HEK293 (cell line): ENCODE results near the gene RIPK3.
A peak's percentile ranks its signal among the peaks of the same experiment; 100 is the strongest.

Source experiments
- CTCF ChIA-PET: fragments of 350-600 bp; formaldehyde crosslinking; extraction: SDS; loops from one replicate; lab custom pipeline; 2021; ENCODE audit warnings: antibody characterized with exemption; lab: Yijun Ruan, JAX
- POLR2A ChIA-PET: fragments of 300-600 bp; formaldehyde crosslinking; extraction: SDS; loops from one replicate; lab custom pipeline; 2020; ENCODE audit warnings: antibody characterized with exemption, inconsistent platforms; lab: Yijun Ruan, JAX
- H3K27ac ChIP-seq: fragments of 200-500 bp; sonication (Bioruptor generic); 2 replicates; pipeline ENCODE4 v1.5.1; 2014; ENCODE audit warnings: low read depth, low read length, control low read depth, inconsistent platforms; ENCODE audit errors: extremely low read depth
- H3K36me3 ChIP-seq, 2 experiments: fragments of 200-500 bp in 1 of 2; sonication (Bioruptor generic) in 1 of 2; 1 replicate in 1 of 2; 2 replicates in 1 of 2; pipeline ENCODE4 v1.5.1; 2014 to 2017; ENCODE audit warnings: inconsistent platforms in 2 of 2, low read length in 2 of 2; ENCODE audit not compliant: control insufficient read depth in 2 of 2, insufficient read depth in 1 of 2
- H3K4me1 ChIP-seq: fragments of 200-500 bp; sonication (Bioruptor generic); 2 replicates; pipeline ENCODE4 v1.5.1; 2014; ENCODE audit warnings: mild to moderate bottlenecking, low read length, inconsistent platforms; ENCODE audit not compliant: control insufficient read depth, insufficient read depth
- H3K4me3 ChIP-seq: 2 replicates; pipeline ENCODE4 v1.5.1; 2011; ENCODE audit warnings: low read depth, mild to moderate bottlenecking, control low read depth, low read length, moderate library complexity
- H3K9me3 ChIP-seq: fragments of 200-500 bp; sonication (Bioruptor generic); 2 replicates; pipeline ENCODE4 v1.5.1; 2014; ENCODE audit warnings: low read depth, low read length, inconsistent platforms; ENCODE audit not compliant: control insufficient read depth, insufficient read depth
- ATF2 ChIP-seq: fragments of 450-650 bp; formaldehyde crosslinking; IDR thresholded peaks from 2 replicates; pipeline ENCODE4 v1.5.1; 2016; ENCODE audit warnings: missing biosample characterization, missing genetic modification characterization, low read depth
- KLF16 ChIP-seq: fragments of 450-650 bp; formaldehyde crosslinking; IDR thresholded peaks from 2 replicates; pipeline ENCODE4 v1.5.1; 2017; ENCODE audit warnings: missing biosample characterization, missing genetic modification characterization
- SCRT1 ChIP-seq: fragments of 450-650 bp; formaldehyde crosslinking; IDR thresholded peaks from 2 replicates; pipeline ENCODE4 v1.5.1; 2016; ENCODE audit warnings: missing biosample characterization, missing genetic modification characterization, borderline replicate concordance
- SCRT2 ChIP-seq: fragments of 450-650 bp; formaldehyde crosslinking; IDR thresholded peaks from 2 replicates; pipeline ENCODE4 v1.5.1; 2016; ENCODE audit warnings: missing biosample characterization, missing genetic modification characterization
- SP3 ChIP-seq: fragments of 450-650 bp; formaldehyde crosslinking; IDR thresholded peaks from 2 replicates; pipeline ENCODE4 v1.5.1; 2016; ENCODE audit warnings: missing biosample characterization, missing genetic modification characterization
- TCF7L2 ChIP-seq: IDR thresholded peaks from 2 replicates; pipeline ENCODE4 v1.6.1; 2011; ENCODE audit warnings: low read depth, mild to moderate bottlenecking, inconsistent platforms, low read length, moderate library complexity, borderline replicate concordance
- ZBTB20 ChIP-seq: fragments of 450-650 bp; formaldehyde crosslinking; IDR thresholded peaks from 2 replicates; pipeline ENCODE4 v1.5.1; 2016; ENCODE audit warnings: missing biosample characterization, missing genetic modification characterization
- ZNF121 ChIP-seq: fragments of 450-650 bp; formaldehyde crosslinking; IDR thresholded peaks from 2 replicates; pipeline ENCODE4 v1.5.1; 2016; ENCODE audit warnings: missing biosample characterization, missing genetic modification characterization
- ZNF132 ChIP-seq: fragments of 450-650 bp; formaldehyde crosslinking; IDR thresholded peaks from 2 replicates; pipeline ENCODE4 v1.5.1; 2017; ENCODE audit warnings: missing biosample characterization, missing genetic modification characterization, borderline replicate concordance
- ZNF133 ChIP-seq: fragments of 450-650 bp; formaldehyde crosslinking; IDR thresholded peaks from 2 replicates; pipeline ENCODE4 v1.5.1; 2016; ENCODE audit warnings: missing biosample characterization, missing genetic modification characterization
- ZNF146 ChIP-seq: fragments of 450-650 bp; formaldehyde crosslinking; IDR thresholded peaks from 2 replicates; pipeline ENCODE4 v1.5.1; 2016; ENCODE audit warnings: missing biosample characterization, missing genetic modification characterization
- ZNF155 ChIP-seq: fragments of 450-650 bp; formaldehyde crosslinking; IDR thresholded peaks from 2 replicates; pipeline ENCODE4 v1.5.1; 2016; ENCODE audit warnings: missing biosample characterization, missing genetic modification characterization
- ZNF280C ChIP-seq: fragments of 450-650 bp; formaldehyde crosslinking; IDR thresholded peaks from 2 replicates; pipeline ENCODE4 v1.5.1; 2016; ENCODE audit warnings: missing biosample characterization, missing genetic modification characterization
- ZNF324 ChIP-seq: fragments of 450-650 bp; formaldehyde crosslinking; IDR thresholded peaks from 2 replicates; pipeline ENCODE4 v1.5.1; 2016; ENCODE audit warnings: missing biosample characterization, missing genetic modification characterization
- ZNF501 ChIP-seq: fragments of 450-650 bp; formaldehyde crosslinking; IDR thresholded peaks from 2 replicates; pipeline ENCODE4 v1.5.1; 2016; ENCODE audit warnings: missing biosample characterization, missing genetic modification characterization
- ZNF529 ChIP-seq: fragments of 450-650 bp; formaldehyde crosslinking; IDR thresholded peaks from 2 replicates; pipeline ENCODE4 v1.5.1; 2017; ENCODE audit warnings: missing genetic modification characterization, missing biosample characterization; ENCODE audit not compliant: insufficient replicate concordance
- ZNF544 ChIP-seq: fragments of 450-650 bp; formaldehyde crosslinking; IDR thresholded peaks from 2 replicates; pipeline ENCODE4 v1.5.0; 2017; ENCODE audit warnings: missing biosample characterization, missing genetic modification characterization
- ZNF660 ChIP-seq: fragments of 450-650 bp; IDR thresholded peaks from 2 replicates; pipeline ENCODE4 v1.5.1; 2018; ENCODE audit warnings: missing biosample characterization, mild to moderate bottlenecking, missing genetic modification characterization
- ZNF664 ChIP-seq: fragments of 450-650 bp; formaldehyde crosslinking; IDR thresholded peaks from 2 replicates; pipeline ENCODE4 v1.5.1; 2016; ENCODE audit warnings: missing biosample characterization, missing genetic modification characterization
- ZNF677 ChIP-seq: fragments of 450-650 bp; IDR thresholded peaks from 2 replicates; pipeline ENCODE4 v1.5.0; 2018; ENCODE audit warnings: missing biosample characterization, mild to moderate bottlenecking, missing genetic modification characterization, moderate library complexity
- ZNF76 ChIP-seq: fragments of 450-650 bp; formaldehyde crosslinking; IDR thresholded peaks from 2 replicates; pipeline ENCODE4; 2016; ENCODE audit warnings: low read depth, missing biosample characterization, missing genetic modification characterization, borderline replicate concordance
- ZNF768 ChIP-seq: fragments of 450-650 bp; formaldehyde crosslinking; IDR thresholded peaks from 2 replicates; pipeline ENCODE4 v1.5.1; 2018; ENCODE audit warnings: missing biosample characterization, mild to moderate bottlenecking, missing genetic modification characterization
- ZNF785 ChIP-seq: fragments of 450-650 bp; formaldehyde crosslinking; IDR thresholded peaks from 2 replicates; pipeline ENCODE4 v1.5.1; 2016; ENCODE audit warnings: missing biosample characterization, missing genetic modification characterization
- ZSCAN23 ChIP-seq: fragments of 450-650 bp; formaldehyde crosslinking; IDR thresholded peaks from 2 replicates; pipeline ENCODE4 v1.5.1; 2016; ENCODE audit warnings: missing biosample characterization, missing genetic modification characterization
- TF ChIP-seq, protein P1 (sequence below): fragments of 450-650 bp; formaldehyde crosslinking; IDR thresholded peaks from 2 replicates; pipeline ENCODE4 v1.5.1; 2016; ENCODE audit warnings: missing biosample characterization, missing genetic modification characterization

Gene RIPK3

GRCh38 chr14:24338843-24339242 lies 948 bp downstream of the RIPK3 start:
- ChIA-PET POLR2A (no interaction called here), CTCF (interaction anchor here (0.6 to 16.9 kb wide), 4 partner anchors 9 to 93 kb away, joined by 3 to 468 read pairs (median 4); partner anchors contain the start of genes CBLN3 and KHNYN)
- peaks cover 4% of the 10 kb centered on the region; the same call in 1 of the 2 replicates for H3K4me1 ChIP-seq
- TF ChIP-seq ZNF664 (tag by site-specific recombination) (no peak), ZNF146 (tag by site-specific recombination) (no peak), ZNF133 (tag by site-specific recombination) (no peak), ZNF132 (no peak), ZNF768 (no peak), TCF7L2 (no peak), ZSCAN23 (tag by site-specific recombination) (no peak), ZNF677 (tag by site-specific recombination) (no peak), SP3 (tag by site-specific recombination) (no peak), ZBTB20 (tag by site-specific recombination) (no peak), ZNF785 (no peak), SCRT1 (tag by site-specific recombination) (no peak), ZNF280C (tag by site-specific recombination) (no peak), ZNF660 (no peak)
- no peaks in the 10 kb centered on the region for H3K9me3 ChIP-seq
- no peaks in the 10 kb centered on the region for H3K36me3 ChIP-seq
- H3K4me3 ChIP-seq: no peak overlapping the region
- no peak overlapping the region for H3K27ac ChIP-seq

DNA sequence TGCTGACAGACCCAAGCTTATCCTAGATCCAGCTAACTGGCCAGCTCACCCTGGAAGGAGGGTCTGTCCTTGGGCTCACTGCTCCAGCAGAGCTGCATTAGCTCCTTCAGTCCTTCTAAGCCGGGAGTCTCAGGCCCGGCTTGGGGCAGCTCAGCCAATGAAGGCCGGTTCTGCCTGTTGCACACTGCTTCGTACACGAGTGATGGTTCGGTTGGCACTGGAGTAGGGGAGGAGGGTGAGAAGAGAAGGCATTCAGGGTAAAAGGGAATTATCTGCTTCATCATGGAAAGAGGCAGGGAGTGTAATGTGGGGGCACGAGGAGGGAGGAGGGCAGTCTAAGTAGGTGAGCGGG lies 2.0 kb downstream of the RIPK3 start:
- H3K9me3 ChIP-seq: no peaks in the 10 kb centered on the region
- no peak overlapping the region for H3K27ac ChIP-seq
- no peak; the same call in 1 of the 2 replicates for TF ChIP-seq SCRT2 (tag by site-specific recombination)
- TF ChIP-seq ZNF76 (tag by site-specific recombination): no peak
- TF ChIP-seq ZNF155 (tag by site-specific recombination): no peak
- no peak for TF ChIP-seq ZNF121 (tag by site-specific recombination)
- TF ChIP-seq, all 188 proteins: peak for 0
- CTCF ChIA-PET: interaction anchor here (0.7 to 16.9 kb wide), 7 partner anchors 10 to 344 kb away, joined by 3 to 468 read pairs (median 3); partner anchors contain the start of genes CBLN3 and KHNYN
- Histone ChIP-seq H3K36me3 (no peaks in the 10 kb centered on the region), H3K4me1 (peaks cover 4% of the 10 kb centered on the region; the same call in 1 of the 2 replicates), H3K4me3 (no peak overlapping the region)
- POLR2A ChIA-PET: no interaction called here

DNA sequence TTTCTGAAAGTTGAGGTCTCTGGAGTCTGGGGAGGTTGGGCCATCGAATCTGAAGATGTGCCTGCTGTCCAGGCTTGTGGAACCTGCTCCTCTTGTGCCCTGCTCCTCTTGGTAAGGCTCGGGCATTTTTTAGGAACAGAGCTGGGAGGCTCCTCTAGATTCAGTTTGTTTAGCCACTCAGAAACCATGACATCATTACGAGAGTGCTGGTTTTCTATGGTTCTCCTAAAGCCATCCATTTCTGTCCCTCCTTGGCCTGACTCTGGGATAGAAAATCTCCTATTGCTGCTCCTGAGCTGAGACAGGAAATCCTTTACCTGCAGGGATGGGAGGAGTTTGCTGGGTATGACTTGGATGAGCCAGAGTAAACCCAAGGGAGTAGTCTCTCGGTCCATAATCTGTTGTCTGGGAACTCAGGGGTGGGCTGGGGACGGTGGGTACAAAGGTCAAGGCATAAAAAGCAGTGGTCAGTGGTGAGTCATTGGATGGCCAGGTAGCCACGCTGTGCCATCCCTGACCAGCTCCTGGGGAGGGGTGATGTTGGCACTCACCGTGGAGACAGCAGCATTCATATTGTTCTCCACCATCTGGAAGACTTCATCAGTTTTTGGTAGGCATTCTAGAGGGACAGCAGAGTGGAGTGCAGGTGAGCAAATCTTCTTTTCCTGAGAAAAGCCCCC lies 2.5 kb downstream of the RIPK3 start:
- Histone ChIP-seq H3K9me3 (no peaks in the 10 kb centered on the region), H3K4me1 (peaks cover 4% of the 10 kb centered on the region; the same call in 1 of the 2 replicates), H3K4me3 (no peak overlapping the region), H3K27ac (no peak overlapping the region), H3K36me3 (no peaks in the 10 kb centered on the region)
- POLR2A ChIA-PET: interaction anchor here (1.5 kb wide), 1 partner anchor 94 kb away, joined by 8 read pairs; no protein-coding TSS in a partner anchor
- CTCF ChIA-PET: interaction anchor here (0.7 to 16.9 kb wide), 8 partner anchors 10 to 343 kb away, joined by 3 to 468 read pairs (median 3); partner anchors contain the start of genes CBLN3 and KHNYN
- no peak for TF ChIP-seq ZNF324 (tag by site-specific recombination)
- peak; percentile 70; the same call in 1 of the 2 replicates for TF ChIP-seq ATF2 (tag by site-specific recombination)
- TF ChIP-seq, protein P1, sequence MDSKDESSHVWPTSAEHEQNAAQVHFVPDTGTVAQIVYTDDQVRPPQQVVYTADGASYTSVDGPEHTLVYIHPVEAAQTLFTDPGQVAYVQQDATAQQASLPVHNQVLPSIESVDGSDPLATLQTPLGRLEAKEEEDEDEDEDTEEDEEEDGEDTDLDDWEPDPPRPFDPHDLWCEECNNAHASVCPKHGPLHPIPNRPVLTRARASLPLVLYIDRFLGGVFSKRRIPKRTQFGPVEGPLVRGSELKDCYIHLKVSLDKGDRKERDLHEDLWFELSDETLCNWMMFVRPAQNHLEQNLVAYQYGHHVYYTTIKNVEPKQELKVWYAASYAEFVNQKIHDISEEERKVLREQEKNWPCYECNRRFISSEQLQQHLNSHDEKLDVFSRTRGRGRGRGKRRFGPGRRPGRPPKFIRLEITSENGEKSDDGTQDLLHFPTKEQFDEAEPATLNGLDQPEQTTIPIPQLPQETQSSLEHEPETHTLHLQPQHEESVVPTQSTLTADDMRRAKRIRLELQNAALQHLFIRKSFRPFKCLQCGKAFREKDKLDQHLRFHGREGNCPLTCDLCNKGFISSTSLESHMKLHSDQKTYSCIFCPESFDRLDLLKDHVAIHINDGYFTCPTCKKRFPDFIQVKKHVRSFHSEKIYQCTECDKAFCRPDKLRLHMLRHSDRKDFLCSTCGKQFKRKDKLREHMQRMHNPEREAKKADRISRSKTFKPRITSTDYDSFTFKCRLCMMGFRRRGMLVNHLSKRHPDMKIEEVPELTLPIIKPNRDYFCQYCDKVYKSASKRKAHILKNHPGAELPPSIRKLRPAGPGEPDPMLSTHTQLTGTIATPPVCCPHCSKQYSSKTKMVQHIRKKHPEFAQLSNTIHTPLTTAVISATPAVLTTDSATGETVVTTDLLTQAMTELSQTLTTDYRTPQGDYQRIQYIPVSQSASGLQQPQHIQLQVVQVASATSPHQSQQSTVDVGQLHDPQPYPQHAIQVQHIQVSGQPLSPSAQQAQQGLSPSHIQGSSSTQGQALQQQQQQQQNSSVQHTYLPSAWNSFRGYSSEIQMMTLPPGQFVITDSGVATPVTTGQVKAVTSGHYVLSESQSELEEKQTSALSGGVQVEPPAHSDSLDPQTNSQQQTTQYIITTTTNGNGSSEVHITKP (tag by site-specific recombination): no peak
- TF ChIP-seq ZNF501 (tag by site-specific recombination): no peak
- no peak for TF ChIP-seq KLF16 (tag by site-specific recombination)
- no peak for TF ChIP-seq ZNF544 (tag by site-specific recombination)
- TF ChIP-seq ZNF529 (tag by site-specific recombination): no peak
